ENCODE data around the gene MSANTD1.

DNA sequence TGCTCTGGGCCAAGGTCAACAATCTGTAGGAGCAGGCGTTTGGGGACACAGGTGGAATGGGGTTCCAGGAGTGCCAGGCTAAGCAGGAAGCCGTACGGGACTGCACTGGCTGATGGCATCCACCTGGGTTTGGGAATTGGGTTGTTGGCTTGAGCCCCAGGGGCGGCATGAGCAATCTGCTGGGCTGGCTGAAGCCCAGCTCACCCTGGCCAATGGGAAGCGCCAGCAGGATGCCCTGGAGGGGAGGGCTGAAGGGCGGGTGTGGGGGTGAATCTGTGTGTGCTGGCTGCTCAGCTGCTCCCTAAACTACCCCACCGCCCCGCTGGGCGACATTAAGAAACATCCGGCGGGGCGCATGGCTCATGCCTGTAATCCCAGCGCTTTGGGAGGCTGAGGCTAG, 35.0 kb downstream of the MSANTD1 start:
- TF ChIP-seq, protein P1, sequence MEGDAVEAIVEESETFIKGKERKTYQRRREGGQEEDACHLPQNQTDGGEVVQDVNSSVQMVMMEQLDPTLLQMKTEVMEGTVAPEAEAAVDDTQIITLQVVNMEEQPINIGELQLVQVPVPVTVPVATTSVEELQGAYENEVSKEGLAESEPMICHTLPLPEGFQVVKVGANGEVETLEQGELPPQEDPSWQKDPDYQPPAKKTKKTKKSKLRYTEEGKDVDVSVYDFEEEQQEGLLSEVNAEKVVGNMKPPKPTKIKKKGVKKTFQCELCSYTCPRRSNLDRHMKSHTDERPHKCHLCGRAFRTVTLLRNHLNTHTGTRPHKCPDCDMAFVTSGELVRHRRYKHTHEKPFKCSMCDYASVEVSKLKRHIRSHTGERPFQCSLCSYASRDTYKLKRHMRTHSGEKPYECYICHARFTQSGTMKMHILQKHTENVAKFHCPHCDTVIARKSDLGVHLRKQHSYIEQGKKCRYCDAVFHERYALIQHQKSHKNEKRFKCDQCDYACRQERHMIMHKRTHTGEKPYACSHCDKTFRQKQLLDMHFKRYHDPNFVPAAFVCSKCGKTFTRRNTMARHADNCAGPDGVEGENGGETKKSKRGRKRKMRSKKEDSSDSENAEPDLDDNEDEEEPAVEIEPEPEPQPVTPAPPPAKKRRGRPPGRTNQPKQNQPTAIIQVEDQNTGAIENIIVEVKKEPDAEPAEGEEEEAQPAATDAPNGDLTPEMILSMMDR (IDR thresholded peaks at IDR 0.05; ENCODE audit: low read depth, low read length, missing input control) = no peak
- TF ChIP-seq, protein P2, sequence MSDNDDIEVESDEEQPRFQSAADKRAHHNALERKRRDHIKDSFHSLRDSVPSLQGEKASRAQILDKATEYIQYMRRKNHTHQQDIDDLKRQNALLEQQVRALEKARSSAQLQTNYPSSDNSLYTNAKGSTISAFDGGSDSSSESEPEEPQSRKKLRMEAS (IDR thresholded peaks at IDR 0.05) = no peak
- TF ChIP-seq SP1 (IDR thresholded peaks at IDR 0.05) = no peak
- TF ChIP-seq YY1 (IDR thresholded peaks at IDR 0.05) = no peak
- no peak for TF ChIP-seq JUND (IDR thresholded peaks at IDR 0.05)
- TF ChIP-seq EGR1 (IDR thresholded peaks at IDR 0.05; ENCODE audit: low read depth in 2 of 2) = no peak
- no peak for TF ChIP-seq FOXA1 (IDR thresholded peaks at IDR 0.05)
- TF ChIP-seq RAD21 (IDR thresholded peaks at IDR 0.05) = no peak
- TF ChIP-seq TAF1 (conservative IDR thresholded peaks at IDR 0.05) = no peak
